Frontal cortex (tissue), 4 donors: Measurements from ENCODE around the gene GRM7. TPM values are rescaled to one million over a fixed set of nuclear protein-coding genes. Genes with fewer than 3 reads are reported as not detected.

Experiments
- DNase-seq, 2 donors: peaks; one replicate each; pipeline ENCODE4 v3.0.0; 2012; ENCODE audit warnings: low spot score in 2 of 2
- FAIRE-seq: peaks from 2 replicates; lab custom pipeline; 2012; peaks lifted over from hg19 to GRCh38; lab: Jason Lieb, UNC
- total RNA-seq: library from RNA; depleted of rRNA; stranded (reverse); fragments of >200 nt; gene quantifications from one replicate; pipeline ENCODE4 v1.2.3, GENCODE V29; 2014
- donor health status: control.
- donor health status: control.
- donor health status: control.

GRM7 gene
- total RNA-seq, 1 donor from 2014 or later, result 101 TPM

DNA sequence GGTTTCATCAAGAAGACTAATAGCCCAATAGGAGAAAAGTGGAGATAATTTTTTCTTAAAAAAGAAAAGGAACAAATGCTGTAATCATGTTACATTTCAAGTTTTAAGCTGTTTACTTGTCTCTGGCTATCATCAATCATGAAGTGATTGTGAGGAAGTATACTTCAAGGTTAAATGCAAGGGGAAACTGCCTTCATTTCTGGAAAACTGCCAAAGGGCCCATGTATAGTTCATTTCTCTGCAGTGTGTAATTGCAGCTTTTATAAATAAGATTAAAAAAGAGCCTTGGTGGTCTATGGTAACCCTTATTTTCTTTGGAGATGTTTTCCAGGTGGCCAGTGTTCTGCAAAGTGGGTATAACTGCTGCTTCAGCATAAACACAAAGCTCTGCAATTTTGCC is 101.9 kb downstream of the GRM7 start:
- DNase-seq, result no peak
- no peak for FAIRE-seq

DNA sequence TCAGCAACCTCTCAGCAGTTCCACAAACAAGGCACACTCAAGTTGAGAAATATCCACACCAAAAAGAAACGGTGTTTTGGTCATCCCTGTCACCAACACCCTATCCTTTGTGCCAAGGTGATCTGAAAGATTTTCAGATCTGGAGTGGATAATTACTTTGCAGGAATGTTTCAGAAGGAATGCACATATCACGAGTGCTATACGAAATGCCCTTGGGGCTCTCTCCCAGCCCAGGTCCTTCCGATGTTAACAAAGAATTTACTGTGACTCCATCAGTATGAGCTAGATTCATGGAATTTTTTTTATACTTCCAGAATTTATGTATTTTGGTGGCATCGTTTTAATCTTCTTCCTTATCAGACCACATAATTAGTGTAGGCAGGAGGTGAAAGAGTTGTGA is 105.0 kb downstream of the GRM7 start:
- FAIRE-seq (no peak), DNase-seq (no peak)

DNA sequence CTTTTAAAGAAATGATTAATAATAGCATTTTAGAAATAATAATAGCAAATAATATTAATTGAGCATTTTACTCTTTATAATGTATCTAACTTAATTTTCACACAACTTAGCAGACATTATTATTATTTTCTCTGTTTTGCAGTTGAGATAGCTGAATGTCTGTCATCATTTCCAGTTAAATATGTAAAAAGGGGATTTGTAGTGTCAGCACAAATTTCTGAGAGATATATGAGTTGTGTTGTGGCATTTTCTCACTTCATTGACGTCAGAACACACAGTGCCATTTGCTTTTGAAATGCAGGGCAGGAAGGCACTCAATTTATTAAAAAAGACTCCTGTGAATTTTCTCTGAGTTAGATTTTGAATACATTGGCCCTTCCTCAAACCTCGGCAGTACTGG is 111.0 kb downstream of the GRM7 start:
- DNase-seq (no peak), FAIRE-seq (no peak)

DNA sequence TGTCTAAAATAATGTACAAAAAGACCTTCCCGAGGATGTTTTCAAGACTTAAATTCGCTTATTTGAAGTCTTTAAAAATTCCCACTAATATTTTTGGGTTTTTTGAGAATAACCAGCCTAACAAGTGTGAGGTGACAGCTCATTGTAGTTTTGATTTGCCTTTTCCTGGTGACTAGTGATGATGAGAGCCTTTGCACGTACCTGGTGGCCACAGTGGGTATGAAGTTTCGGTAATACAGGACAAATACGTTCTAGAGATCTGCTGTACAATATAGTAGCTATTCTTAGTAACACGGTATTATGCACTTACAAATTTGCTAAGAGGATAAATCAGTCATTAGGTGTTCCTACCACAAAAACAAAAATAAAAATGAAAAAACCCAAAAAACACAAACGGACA is 124.9 kb downstream of the GRM7 start:
- DNase-seq, result no peak
- FAIRE-seq, result no peak

DNA sequence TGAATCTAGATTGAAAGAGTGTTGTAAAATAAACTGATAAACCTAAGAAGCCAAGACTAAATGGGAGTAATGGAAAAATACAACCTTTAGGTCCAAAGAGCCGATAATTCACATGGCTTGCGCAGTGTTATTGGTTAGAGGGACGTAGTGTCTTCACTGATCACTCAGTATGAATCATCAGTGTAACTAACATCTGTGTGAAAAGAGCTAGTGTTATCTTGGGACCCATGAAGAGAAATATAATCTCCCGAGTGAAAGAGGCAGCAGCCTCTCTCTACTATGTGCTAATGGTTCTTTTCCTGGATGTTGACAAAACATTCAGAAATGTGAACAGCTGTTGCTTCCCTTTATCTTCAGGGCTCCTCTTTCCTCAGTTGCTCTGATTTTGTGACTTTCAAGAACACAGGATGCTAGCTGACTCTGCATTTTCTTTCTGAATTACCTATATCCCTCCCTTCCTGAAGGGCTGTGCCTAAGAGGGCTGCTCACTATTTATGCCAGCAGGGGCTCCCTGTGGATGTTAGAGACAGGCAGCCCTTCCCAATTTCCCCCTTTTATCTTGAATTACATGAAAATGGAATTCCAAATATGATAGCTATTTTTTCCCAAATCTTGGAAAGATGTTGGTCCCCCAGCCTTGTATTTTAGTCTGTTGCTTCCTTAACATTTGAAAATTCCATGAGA is 128.8 kb downstream of the GRM7 start:
- no peak for DNase-seq
- no peak for FAIRE-seq

DNA sequence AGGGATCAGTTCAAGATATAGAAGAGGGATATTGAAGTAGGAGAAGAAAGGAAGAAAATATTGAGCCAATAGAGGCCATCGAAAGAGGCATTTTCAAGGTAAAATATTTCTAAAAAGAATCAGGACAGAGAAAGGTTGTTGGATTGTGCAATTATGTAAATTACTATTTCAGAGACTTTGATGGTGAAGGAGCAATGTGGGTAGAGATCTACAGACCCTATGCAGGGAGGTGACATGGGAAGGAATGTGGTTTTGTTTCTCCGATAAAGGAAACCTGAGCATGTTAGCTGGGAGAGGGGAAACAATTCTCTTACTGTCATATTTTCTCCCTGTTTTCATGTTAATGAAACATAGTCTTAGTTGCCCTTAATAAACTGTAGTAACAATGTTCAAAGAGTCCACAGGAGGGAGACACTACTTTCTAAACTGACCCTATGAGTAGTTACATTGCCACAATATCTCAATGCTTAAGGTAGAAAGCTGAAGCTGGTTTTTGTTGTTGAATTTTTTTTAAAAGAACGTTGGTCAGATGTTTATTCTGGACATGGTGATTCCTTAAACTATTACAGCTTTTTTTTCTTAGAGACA is 133.3 kb downstream of the GRM7 start:
- DNase-seq (no peak), FAIRE-seq (no peak)

DNA sequence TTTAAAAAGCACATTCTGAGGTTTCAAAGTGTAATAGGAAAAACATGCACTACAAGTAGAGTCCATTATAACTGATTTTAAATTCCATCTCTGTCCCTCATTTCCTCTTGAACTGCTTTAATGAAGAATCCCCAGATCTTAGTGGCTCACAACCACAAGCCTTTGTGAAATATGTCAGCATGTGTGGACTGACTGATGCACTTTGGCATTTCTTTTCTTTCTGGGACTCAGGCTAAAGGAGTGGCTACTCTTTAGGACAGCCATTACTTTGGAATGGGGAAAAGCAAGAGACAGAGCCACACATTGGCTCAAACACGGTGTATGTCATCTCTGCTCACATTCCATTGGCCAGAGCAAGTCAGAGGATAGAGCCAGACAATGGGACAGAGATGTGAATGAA is 139.6 kb downstream of the GRM7 start:
- DNase-seq, result no peak
- FAIRE-seq, result no peak

DNA sequence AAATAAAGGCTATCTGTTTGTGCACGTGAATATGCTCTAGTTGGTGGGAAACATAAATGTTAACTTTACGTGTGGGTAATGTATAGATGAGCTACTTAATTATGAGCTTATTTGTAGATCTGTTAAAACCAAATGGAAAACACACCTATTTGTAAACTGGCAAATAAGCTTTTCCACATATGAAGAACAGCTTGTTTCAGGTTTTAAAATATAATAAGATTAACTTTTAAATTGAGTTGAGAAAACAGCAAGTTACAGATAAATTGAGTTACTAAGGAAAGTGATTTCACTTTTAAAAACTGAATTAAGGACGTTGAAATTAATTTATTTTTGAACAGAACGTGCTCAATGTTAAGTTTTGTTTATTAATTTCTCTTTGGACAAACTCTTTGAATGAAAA is 140.5 kb downstream of the GRM7 start:
- FAIRE-seq (no peak), DNase-seq (no peak)

DNA sequence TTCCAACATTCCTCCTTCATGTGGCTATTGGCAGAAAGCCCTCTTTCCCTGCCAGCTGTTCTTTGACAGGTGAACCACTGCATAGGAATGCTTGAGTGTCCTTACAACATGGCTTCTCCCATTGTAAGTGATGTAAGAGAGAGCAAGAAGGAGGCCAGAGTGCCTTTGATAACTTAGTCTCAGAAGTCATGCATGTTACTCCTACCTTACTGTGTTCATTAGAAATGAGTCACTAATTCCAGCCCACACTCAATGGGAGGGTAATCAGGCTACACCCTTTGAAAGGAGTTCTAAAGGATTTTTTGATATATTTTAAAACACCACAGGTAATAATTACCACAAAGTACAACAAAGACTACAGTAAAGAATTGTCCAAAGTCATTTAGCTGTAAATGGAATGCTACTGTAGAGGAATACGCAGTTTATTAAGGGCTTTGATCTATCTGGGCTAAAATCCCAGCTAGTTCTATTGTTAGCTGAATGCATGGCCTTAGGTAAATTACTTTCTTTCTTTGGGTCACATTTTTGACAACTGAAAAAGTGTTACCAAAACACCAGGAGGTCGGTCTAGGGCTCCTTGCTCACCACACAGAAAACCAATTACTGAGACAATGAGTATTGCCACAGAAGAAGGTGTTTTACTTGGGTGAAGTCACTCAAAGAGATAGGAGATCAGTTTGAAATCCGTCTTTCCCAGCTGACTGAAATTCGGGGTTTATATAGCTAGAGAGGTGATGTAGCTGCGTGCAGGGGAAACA is 154.9 kb downstream of the GRM7 start:
- no peak for DNase-seq
- no peak for FAIRE-seq

DNA sequence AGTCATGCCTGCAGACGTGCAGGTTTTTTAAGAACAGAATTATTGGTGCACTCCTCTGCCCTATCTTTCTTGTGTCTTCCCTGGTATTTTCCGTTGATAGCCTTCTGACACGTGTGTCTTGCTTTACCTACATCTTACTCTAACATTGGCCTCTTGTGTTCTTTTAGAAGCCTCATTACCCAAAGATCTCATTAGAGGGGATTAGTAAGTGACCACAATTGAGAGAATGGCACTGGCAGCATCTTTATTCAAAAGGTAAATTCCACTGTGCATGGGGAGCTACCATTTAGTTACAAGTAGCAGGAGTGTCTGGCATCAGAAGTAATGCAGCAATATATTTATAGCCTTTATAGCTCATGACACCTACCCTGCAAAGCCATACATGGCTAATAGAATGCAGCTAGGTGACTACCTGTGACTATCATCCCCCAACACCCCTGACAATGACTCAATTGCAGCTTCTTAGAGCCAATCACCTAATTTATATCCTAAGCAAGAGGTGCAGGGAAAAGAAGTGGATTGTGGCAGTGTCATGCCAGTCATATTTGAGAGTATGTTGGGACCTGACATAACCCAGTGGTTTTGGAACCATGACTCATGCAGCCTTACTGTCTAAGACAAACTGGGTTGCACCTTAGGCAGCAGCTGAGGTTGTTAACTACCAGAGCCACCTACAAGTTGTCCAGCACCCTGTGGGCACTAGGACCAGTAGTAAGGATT is 164.8 kb downstream of the GRM7 start:
- no peak for DNase-seq

DNA sequence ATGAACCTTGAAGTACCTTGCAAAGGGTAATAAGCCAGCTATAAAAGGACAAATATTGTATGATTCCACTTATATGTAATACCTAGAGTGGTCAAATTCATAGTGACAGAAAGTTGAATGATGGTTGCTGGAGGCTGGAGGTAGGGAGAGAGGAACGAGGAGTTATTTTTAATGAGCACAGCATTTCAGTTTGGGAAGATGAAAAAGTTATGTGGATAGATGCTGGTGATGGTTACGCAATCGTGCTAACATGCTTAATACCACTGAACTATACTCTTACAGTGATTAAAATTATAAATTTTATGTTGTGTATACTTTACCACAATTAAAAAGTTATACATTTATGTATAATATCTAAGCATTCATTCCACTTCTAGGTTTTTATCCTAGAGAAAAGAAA is 168.6 kb downstream of the GRM7 start:
- FAIRE-seq (no peak), DNase-seq (no peak)

More for the DNA sequence above, 164.8 kb downstream of the GRM7 start:
- FAIRE-seq, result no peak

DNA sequence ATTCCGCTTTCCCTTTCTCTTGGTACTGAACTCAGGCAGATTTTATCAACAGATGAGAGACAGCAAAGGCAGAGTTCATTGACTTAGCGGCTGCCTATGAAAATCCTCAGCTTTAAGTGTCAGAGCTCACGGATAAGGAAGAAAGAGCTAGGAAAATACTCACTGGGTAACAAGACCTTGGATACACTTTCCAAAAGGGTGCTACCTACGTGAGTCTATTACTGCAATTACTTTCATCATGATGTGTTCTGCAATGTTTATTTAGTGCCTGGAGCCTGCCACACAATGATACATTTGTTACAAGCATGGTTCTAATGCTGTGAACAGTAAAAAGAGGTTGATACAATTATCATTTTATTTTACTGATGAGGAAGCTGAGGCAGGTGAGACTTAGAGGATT is 177.5 kb downstream of the GRM7 start:
- FAIRE-seq, result no peak
- no peak for DNase-seq

DNA sequence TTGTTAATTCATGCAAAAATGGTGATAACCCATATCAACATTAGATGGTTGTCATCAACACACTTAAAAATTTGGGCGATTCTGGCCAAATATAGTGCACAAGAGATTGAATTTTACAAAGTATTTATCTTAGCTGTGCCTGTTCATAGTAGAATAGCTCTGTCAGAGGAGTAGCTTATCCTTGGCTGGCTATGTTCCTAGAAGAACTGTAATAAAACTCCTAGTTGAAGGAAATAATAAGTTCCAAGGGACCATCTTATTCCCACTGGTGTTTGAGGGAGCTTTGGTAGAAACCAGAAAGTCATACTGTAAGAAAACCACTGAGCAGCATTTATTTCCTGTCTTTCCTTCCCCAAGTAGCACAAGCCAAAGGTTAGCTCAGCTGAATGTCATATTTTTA is 201.8 kb downstream of the GRM7 start:
- no peak for FAIRE-seq
- no peak for DNase-seq

DNA sequence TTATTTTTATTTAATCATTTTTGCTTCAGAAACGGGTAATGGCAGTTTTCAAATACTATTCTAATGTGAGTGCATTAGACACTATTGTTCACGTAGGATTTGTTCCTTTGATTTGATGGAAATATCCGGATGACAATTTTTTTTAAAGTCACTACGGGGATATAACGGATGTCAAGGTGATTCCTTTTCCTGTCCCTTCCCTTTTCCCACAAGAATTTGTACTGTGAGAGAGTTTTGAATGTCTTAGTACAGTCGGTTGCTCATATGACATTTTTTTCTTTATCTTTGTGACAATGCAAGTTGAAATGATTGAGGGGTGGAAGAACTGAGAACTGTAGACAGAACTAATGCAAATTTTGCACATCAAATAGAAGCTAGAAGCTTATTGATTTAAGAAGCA is 209.5 kb downstream of the GRM7 start:
- DNase-seq (no peak), FAIRE-seq (no peak)

DNA sequence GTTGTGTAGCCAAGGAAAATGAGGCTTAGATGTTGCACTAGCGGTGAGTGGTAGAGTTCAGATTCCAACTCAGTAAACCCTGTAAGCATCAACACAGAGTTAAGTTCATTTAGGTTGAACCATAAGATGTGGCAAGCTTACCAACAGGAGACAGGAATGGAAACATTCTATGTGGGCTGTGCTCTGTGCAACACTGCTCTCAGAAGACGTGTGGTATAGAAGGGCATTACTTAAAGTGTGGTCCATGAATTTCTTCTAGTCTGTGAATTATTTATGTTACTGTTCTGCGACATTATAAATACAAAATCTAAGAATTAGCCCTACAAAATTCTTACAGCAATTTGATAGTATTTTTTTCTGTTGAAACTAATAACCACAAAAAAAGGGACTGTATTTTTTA is 213.3 kb downstream of the GRM7 start:
- FAIRE-seq (no peak), DNase-seq (no peak)

DNA sequence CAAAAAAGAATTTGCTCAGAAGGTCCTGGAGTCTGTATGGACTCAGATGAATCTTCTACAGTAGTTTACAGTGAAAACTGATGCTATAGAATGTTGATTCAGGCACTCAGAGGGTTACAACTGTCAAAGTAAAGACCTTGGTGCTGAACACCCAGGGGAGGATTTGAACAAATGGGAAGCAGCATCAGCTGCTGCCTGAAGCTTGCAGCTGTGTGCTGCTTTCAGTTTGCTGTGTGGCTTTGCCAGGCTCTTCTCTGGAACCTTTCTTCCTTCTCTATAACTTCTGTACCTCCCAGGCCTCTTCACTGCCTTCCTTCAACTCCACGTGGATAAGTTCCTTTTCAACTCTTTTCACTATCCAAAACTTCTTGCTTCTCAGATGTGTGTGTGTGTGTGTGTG is 214.2 kb downstream of the GRM7 start:
- FAIRE-seq (no peak), DNase-seq (no peak)

DNA sequence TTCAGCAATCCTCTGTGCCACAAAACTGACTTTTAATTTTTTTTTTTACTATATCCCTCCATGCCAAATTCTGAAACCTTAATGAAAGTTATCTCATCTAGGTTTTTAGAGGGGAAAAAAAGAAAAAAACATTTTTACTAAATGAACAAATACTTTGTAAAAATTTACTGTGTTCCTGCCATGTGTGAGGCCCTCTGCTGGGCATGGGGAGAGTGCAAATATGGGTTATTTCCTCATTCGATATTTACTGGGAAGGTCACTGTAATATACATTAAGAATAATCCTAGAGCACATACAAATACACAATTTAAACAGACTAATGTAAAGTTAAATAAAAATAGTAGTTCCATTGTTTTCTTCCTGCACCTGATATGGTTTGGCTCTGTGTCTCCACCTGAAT is 215.0 kb downstream of the GRM7 start:
- FAIRE-seq (no peak), DNase-seq (no peak)

DNA sequence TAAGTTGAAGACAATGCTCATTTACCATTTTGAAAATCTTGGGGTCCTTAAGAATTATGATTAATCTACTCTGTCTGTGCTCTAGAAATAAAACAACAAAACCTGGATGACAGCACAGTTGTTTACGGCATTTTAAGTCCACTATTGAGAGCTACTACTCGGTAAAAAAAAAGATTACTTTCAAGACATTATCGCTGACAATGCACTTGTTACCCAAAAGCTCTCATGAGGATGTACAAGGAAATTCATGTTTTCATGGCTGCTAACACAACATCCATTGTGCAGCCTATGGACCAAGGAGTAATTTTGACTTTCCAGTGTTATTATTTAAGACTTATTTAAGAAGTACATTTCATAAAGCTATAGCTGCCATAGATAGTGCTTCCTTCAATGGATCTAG is 221.3 kb downstream of the GRM7 start:
- DNase-seq (no peak), FAIRE-seq (no peak)

DNA sequence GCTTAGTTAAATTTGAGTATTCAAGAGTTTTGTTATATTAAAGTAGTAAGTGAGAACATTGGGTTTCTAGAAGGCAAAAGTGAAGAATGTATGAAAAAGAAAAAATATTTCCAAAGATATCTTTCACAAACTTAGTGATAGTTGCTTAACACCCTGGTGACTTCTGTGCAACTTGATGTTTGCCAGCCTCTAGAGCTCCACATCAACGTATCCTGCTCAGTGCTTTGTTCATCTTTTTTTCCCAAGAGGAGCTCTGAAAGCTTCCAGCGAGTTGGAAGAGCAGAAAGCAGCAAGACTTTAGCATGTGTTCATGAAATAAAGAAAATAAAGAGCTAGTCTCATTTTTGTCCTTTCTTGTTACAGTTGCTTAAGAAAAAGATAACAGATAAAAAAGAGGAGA is 225.5 kb downstream of the GRM7 start:
- FAIRE-seq (no peak), DNase-seq (no peak)

DNA sequence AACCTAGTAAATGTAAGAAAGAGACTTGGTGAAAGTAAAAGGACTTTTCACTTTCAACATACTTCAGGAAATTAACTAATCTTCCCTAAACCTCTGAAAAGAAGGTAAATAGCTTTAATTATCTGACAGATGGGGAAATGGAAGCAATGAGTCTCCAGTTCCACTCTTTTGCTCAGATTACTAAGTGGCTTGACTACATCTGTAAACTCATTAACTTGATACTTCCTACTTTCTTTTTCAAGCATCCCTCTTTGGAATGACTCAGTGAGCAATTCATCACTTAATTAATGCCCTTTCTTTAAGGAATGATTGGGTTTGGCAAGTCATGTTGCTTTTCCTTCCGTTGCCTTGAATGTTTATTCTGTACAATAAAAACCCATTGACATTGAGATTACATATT is 234.2 kb downstream of the GRM7 start:
- no peak for FAIRE-seq
- no peak for DNase-seq

DNA sequence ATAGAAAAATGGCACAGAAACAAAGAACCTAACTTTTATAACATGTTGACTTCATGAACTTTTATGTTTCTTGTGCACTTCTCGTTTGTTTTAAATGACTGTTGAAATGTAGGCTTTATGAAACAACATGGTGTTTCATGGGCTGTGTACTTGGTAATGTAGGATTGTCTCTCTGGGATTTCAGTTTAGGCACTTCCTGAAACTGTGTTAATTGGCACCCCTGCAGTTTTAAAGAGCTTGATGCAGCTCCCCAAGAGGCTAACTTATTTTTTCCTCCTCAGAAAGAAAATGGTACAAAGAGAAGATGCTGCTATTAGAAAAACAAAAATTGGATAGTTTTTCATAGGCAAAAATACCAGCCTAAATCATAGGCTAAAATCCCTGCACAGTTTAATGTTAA is 239.2 kb downstream of the GRM7 start:
- no peak for FAIRE-seq
- DNase-seq, result no peak
